Liver (tissue), 9 donors: ENCODE measurements around the gene AP5Z1. TPM values are rescaled to one million over a fixed set of nuclear protein-coding genes. Genes with fewer than 3 reads are reported as not detected.

Experiments used
- DNase-seq: peaks from one replicate; pipeline ENCODE4 v3.0.0-alpha.2; 2017; ENCODE audit warnings: low spot score
- H3K27ac ChIP-seq, 2 donors: one replicate each; pipeline ENCODE4 v1.7.0; 2013; ENCODE audit warnings: inconsistent platforms in 2 of 2, low read length in 2 of 2, control low read depth in 1 of 2, low read depth in 1 of 2, mild to moderate bottlenecking in 1 of 2
- H3K27me3 ChIP-seq, 4 donors: one replicate each; pipeline versions ENCODE4 v1.6.1 to v1.7.0; 2013; ENCODE audit warnings: low read length in 3 of 4, inconsistent platforms in 1 of 4, mild to moderate bottlenecking in 1 of 4, moderate library complexity in 1 of 4; ENCODE audit not compliant: control insufficient read depth in 4 of 4, insufficient read depth in 4 of 4
- H3K36me3 ChIP-seq, 4 donors: one replicate each; pipeline versions ENCODE4 v1.6.1 to v1.7.0; 2013; ENCODE audit warnings: low read length in 3 of 4, mild to moderate bottlenecking in 3 of 4, low read depth in 1 of 4, moderate library complexity in 1 of 4; ENCODE audit not compliant: control insufficient read depth in 4 of 4, insufficient read depth in 3 of 4
- H3K4me1 ChIP-seq, 4 donors: one replicate each; pipeline versions ENCODE4 v1.6.1 to v1.7.0; 2013; ENCODE audit warnings: low read length in 3 of 4, mild to moderate bottlenecking in 3 of 4, moderate library complexity in 1 of 4; ENCODE audit not compliant: control insufficient read depth in 4 of 4, insufficient read depth in 4 of 4
- H3K4me3 ChIP-seq, 3 donors: one replicate each; pipeline versions ENCODE4 v1.6.1 to v1.7.0; 2013; ENCODE audit warnings: low read length in 3 of 3, control low read depth in 1 of 3, low read depth in 1 of 3, mild to moderate bottlenecking in 1 of 3
- H3K9ac ChIP-seq, 2 donors: one replicate each; pipeline ENCODE4 v1.7.0; 2013; ENCODE audit warnings: low read length in 2 of 2, mild to moderate bottlenecking in 2 of 2, moderate library complexity in 2 of 2, control low read depth in 1 of 2, low read depth in 1 of 2
- H3K9me3 ChIP-seq, 4 donors: one replicate each; pipeline versions ENCODE4 v1.6.1 to v1.7.0; 2013; ENCODE audit warnings: low read length in 3 of 4; ENCODE audit not compliant: control insufficient read depth in 4 of 4
- ATF3 ChIP-seq: IDR thresholded peaks from 2 replicates; pipeline ENCODE4 v1.6.1; 2016; ENCODE audit warnings: antibody characterized with exemption
- EGR1 ChIP-seq, 2 donors: IDR thresholded peaks; 2 replicates each; pipeline ENCODE4 v1.6.1; 2016 to 2018; ENCODE audit warnings: antibody characterized with exemption in 2 of 2, low read depth in 2 of 2
- FOXA1 ChIP-seq: IDR thresholded peaks from 2 replicates; pipeline ENCODE4 v1.6.1; 2016; ENCODE audit warnings: antibody characterized with exemption
- FOXA2 ChIP-seq: IDR thresholded peaks from 2 replicates; pipeline ENCODE4 v1.6.1; 2016; ENCODE audit warnings: antibody characterized with exemption
- GABPA ChIP-seq, 2 donors: IDR thresholded peaks in 1 of 2; conservative IDR thresholded peaks in 1 of 2; 2 replicates each; pipeline ENCODE4 v1.6.1; 2016; ENCODE audit warnings: antibody characterized with exemption in 2 of 2, mild to moderate bottlenecking in 1 of 2, moderate library complexity in 1 of 2
- HNF4A ChIP-seq, 2 donors: conservative IDR thresholded peaks; 2 replicates each; pipeline ENCODE4 v1.6.1; 2016; ENCODE audit warnings: antibody characterized with exemption in 2 of 2, mild to moderate bottlenecking in 2 of 2
- HNF4G ChIP-seq: IDR thresholded peaks from 2 replicates; pipeline ENCODE4 v1.6.1; 2016; ENCODE audit warnings: antibody characterized with exemption
- JUND ChIP-seq, 2 donors: IDR thresholded peaks; 2 replicates each; pipeline ENCODE4 v1.6.1; 2016; ENCODE audit warnings: antibody characterized with exemption in 2 of 2
- MAX ChIP-seq: IDR thresholded peaks from 2 replicates; pipeline ENCODE4 v1.6.1; 2016; ENCODE audit warnings: antibody characterized with exemption
- NR2F2 ChIP-seq: IDR thresholded peaks from 2 replicates; pipeline ENCODE4 v1.6.1; 2016; ENCODE audit warnings: antibody characterized with exemption
- RAD21 ChIP-seq, 2 donors: IDR thresholded peaks; 2 replicates each; pipeline ENCODE4 v1.6.1; 2016; ENCODE audit warnings: antibody characterized with exemption in 2 of 2, mild to moderate bottlenecking in 2 of 2
- RXRA ChIP-seq, 2 donors: IDR thresholded peaks; 2 replicates each; pipeline ENCODE4 v1.6.1; 2017 to 2018; ENCODE audit warnings: antibody characterized with exemption in 2 of 2, mild to moderate bottlenecking in 1 of 2
- SP1 ChIP-seq: IDR thresholded peaks from 2 replicates; pipeline ENCODE4 v1.6.1; 2018; ENCODE audit warnings: antibody characterized with exemption, mild to moderate bottlenecking
- TAF1 ChIP-seq: conservative IDR thresholded peaks from 2 replicates; pipeline ENCODE4 v1.6.1; 2016; ENCODE audit warnings: antibody characterized with exemption, mild to moderate bottlenecking
- YY1 ChIP-seq: IDR thresholded peaks from 2 replicates; pipeline ENCODE4 v1.6.1; 2016; ENCODE audit warnings: antibody characterized with exemption, mild to moderate bottlenecking
- WGBS: extraction: QIAGEN DNeasy Blood & Tissue Kit; methylation state at CpG from one replicate; pipeline ENCODE4 v1.1.7; 2013; 5-methylcytosine and 5-hydroxymethylcytosine counted together
- polyA plus RNA-seq, 2 donors: library from polyadenylated mRNA; stranded (reverse) in 1 of 2; unstranded in 1 of 2; fragments of 200-250 nt in 1 of 2; fragments of >200 nt in 1 of 2; fragmentation: Nextera tagmentation in 1 of 2; extraction: Ambion mirVana in 1 of 2; gene quantifications; one replicate each; pipeline versions ENCODE4 v1.2.1 to v1.2.3, GENCODE V29; 2013 to 2015
- total RNA-seq, 2 donors: library from RNA; depleted of rRNA; stranded (reverse); fragments of >200 nt; gene quantifications; one replicate each; pipeline ENCODE4 v1.2.3, GENCODE V29; 2014
- TF ChIP-seq, protein P1 (sequence below): IDR thresholded peaks from 2 replicates; pipeline ENCODE4 v1.6.1; 2016; ENCODE audit warnings: antibody characterized with exemption, mild to moderate bottlenecking
- TF ChIP-seq, protein P2 (sequence below): IDR thresholded peaks from 2 replicates; pipeline ENCODE4 v1.6.1; 2016; ENCODE audit warnings: antibody characterized with exemption
- donor health status: healthy.
- donor health status: healthy.
- donor health status: healthy.
- donor health status: healthy.
- donor health status: healthy.

AP5Z1 gene
- total and polyA plus RNA-seq, 4 donors, result 10.2 to 16.0 (median 14.2) TPM

- TF ChIP-seq, protein P1, sequence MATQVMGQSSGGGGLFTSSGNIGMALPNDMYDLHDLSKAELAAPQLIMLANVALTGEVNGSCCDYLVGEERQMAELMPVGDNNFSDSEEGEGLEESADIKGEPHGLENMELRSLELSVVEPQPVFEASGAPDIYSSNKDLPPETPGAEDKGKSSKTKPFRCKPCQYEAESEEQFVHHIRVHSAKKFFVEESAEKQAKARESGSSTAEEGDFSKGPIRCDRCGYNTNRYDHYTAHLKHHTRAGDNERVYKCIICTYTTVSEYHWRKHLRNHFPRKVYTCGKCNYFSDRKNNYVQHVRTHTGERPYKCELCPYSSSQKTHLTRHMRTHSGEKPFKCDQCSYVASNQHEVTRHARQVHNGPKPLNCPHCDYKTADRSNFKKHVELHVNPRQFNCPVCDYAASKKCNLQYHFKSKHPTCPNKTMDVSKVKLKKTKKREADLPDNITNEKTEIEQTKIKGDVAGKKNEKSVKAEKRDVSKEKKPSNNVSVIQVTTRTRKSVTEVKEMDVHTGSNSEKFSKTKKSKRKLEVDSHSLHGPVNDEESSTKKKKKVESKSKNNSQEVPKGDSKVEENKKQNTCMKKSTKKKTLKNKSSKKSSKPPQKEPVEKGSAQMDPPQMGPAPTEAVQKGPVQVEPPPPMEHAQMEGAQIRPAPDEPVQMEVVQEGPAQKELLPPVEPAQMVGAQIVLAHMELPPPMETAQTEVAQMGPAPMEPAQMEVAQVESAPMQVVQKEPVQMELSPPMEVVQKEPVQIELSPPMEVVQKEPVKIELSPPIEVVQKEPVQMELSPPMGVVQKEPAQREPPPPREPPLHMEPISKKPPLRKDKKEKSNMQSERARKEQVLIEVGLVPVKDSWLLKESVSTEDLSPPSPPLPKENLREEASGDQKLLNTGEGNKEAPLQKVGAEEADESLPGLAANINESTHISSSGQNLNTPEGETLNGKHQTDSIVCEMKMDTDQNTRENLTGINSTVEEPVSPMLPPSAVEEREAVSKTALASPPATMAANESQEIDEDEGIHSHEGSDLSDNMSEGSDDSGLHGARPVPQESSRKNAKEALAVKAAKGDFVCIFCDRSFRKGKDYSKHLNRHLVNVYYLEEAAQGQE, result no peak
- TF ChIP-seq, protein P2, sequence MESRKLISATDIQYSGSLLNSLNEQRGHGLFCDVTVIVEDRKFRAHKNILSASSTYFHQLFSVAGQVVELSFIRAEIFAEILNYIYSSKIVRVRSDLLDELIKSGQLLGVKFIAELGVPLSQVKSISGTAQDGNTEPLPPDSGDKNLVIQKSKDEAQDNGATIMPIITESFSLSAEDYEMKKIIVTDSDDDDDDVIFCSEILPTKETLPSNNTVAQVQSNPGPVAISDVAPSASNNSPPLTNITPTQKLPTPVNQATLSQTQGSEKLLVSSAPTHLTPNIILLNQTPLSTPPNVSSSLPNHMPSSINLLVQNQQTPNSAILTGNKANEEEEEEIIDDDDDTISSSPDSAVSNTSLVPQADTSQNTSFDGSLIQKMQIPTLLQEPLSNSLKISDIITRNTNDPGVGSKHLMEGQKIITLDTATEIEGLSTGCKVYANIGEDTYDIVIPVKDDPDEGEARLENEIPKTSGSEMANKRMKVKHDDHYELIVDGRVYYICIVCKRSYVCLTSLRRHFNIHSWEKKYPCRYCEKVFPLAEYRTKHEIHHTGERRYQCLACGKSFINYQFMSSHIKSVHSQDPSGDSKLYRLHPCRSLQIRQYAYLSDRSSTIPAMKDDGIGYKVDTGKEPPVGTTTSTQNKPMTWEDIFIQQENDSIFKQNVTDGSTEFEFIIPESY, result no peak
- no peak for TF ChIP-seq RAD21 (IDR thresholded peaks at IDR 0.05)
- no peak for TF ChIP-seq TAF1
- no peak for TF ChIP-seq HNF4A (conservative IDR thresholded peaks at IDR 0.05)
- TF ChIP-seq JUND (IDR thresholded peaks at IDR 0.05), result no peak
- TF ChIP-seq SP1, result no peak
- TF ChIP-seq FOXA2, result no peak
- WGBS, result 86% methylated on average over 29 of the region's 29 CpGs
- no peak overlapping the region for H3K27ac ChIP-seq
- H3K9me3 ChIP-seq, result no peaks in the 10 kb centered on the region
- no peaks in the 10 kb centered on the region for H3K4me1 ChIP-seq
- H3K9ac ChIP-seq, result no peak overlapping the region
- no peaks in the 10 kb centered on the region for H3K36me3 ChIP-seq
- DNase-seq, result no peak
- no peaks in the 10 kb centered on the region for H3K27me3 ChIP-seq
- no peak overlapping the region for H3K4me3 ChIP-seq
These were observed 29.9 kb downstream of the AP5Z1 start for GRCh38 chr7:4805110-4805983.

- no peaks in the 10 kb centered on the region for H3K36me3 ChIP-seq
- no peak overlapping the region for H3K9ac ChIP-seq
- WGBS, result 71% methylated on average over 8 of the region's 8 CpGs
- no peak overlapping the region for H3K4me3 ChIP-seq
- H3K27ac ChIP-seq, result no peak overlapping the region
- no peaks in the 10 kb centered on the region for H3K4me1 ChIP-seq
- DNase-seq, result no peak
- no peaks in the 10 kb centered on the region for H3K9me3 ChIP-seq
- no peaks in the 10 kb centered on the region for H3K27me3 ChIP-seq
- TF ChIP-seq NR2F2 (no peak), MAX (no peak), RAD21 (IDR thresholded peaks at IDR 0.05) (no peak), RXRA (IDR thresholded peaks at IDR 0.05) (no peak), FOXA1 (no peak), ATF3 (no peak), YY1 (no peak), TAF1 (no peak), EGR1 (IDR thresholded peaks at IDR 0.05; ENCODE audit: low read depth in 2 of 2) (no peak), FOXA2 (no peak), HNF4G (no peak), GABPA (IDR thresholded peaks at IDR 0.05 in 1 of 2, conservative IDR thresholded peaks at IDR 0.05 in 1 of 2) (no peak), SP1 (no peak), JUND (IDR thresholded peaks at IDR 0.05) (no peak), HNF4A (conservative IDR thresholded peaks at IDR 0.05) (no peak)
- TF ChIP-seq, protein P2, result no peak
- TF ChIP-seq, protein P1, result no peak
These were observed 30.5 kb downstream of the AP5Z1 start for GRCh38 chr7:4805984-4806300.
